ENCODE results near the gene SLC44A1.

DNA sequence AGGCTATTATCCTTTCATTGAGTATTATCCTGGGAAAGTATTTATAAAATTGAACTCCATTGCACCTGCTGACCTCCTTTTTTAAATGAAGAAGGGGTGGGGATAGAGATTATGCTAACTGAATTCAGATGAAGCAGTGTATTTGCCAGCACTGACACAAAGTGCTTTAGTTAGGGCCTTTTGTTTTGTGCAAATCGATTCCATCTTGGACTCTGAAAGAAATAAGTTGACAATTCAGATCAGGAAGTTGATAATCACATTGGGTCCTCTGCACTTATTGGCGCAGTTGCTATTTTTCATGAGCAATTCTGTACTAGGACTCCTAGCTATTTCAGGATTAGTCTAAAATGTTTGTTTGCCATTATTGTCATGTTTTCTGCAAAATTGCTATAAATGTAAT lies 101.8 kb downstream of the SLC44A1 start:
- TF ChIP-seq POLR2A (IDR thresholded peaks at IDR 0.05; ENCODE audit: low read depth) (no peak), POLR2AphosphoS5 (IDR thresholded peaks at IDR 0.05) (no peak), EP300 (IDR thresholded peaks at IDR 0.05) (no peak)
- TF ChIP-seq, protein P1, sequence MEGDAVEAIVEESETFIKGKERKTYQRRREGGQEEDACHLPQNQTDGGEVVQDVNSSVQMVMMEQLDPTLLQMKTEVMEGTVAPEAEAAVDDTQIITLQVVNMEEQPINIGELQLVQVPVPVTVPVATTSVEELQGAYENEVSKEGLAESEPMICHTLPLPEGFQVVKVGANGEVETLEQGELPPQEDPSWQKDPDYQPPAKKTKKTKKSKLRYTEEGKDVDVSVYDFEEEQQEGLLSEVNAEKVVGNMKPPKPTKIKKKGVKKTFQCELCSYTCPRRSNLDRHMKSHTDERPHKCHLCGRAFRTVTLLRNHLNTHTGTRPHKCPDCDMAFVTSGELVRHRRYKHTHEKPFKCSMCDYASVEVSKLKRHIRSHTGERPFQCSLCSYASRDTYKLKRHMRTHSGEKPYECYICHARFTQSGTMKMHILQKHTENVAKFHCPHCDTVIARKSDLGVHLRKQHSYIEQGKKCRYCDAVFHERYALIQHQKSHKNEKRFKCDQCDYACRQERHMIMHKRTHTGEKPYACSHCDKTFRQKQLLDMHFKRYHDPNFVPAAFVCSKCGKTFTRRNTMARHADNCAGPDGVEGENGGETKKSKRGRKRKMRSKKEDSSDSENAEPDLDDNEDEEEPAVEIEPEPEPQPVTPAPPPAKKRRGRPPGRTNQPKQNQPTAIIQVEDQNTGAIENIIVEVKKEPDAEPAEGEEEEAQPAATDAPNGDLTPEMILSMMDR (IDR thresholded peaks at IDR 0.05) = no peak

Data from esophagus muscularis mucosa (tissue), 4 donors.